MG63 (cell line): ENCODE measurements around the gene ASPSCR1. TPM values are rescaled to one million over a fixed set of nuclear protein-coding genes. Genes with fewer than 3 reads are reported as not detected.
A peak's percentile ranks its signal among the peaks of the same experiment; 100 is the strongest.

ENCODE experiments used
- DNase-seq: peaks from one replicate; pipeline ENCODE4 v3.0.0-alpha.2; 2020
- H3K27me3 ChIP-seq: fragments of 250-450 bp; sonication (Bioruptor Pico); 2 replicates; pipeline ENCODE4 v1.5.1; 2020; ENCODE audit warnings: mild to moderate bottlenecking, moderate library complexity
- H3K36me3 ChIP-seq: fragments of 250-450 bp; sonication (Bioruptor Pico); 2 replicates; pipeline ENCODE4 v1.5.1; 2020; ENCODE audit warnings: mild to moderate bottlenecking, moderate library complexity
- H3K4me3 ChIP-seq: fragments of 250-450 bp; sonication (Bioruptor Pico); 2 replicates; pipeline ENCODE4 v1.5.1; 2020; ENCODE audit warnings: mild to moderate bottlenecking, moderate library complexity
- H3K9me3 ChIP-seq: fragments of 250-450 bp; sonication (Bioruptor Pico); 2 replicates; pipeline ENCODE4 v1.5.1; 2020; ENCODE audit warnings: mild to moderate bottlenecking, moderate library complexity
- total RNA-seq: library from RNA; depleted of rRNA; stranded (reverse); fragments of >200 nt; shearing (Covaris generic); gene quantifications from 2 replicates; pipeline ENCODE4 v1.2.3, GENCODE V29; 2014; ENCODE audit warnings: low replicate concordance

ASPSCR1 gene
- total RNA-seq, 1 experiment from 2014 or later, result 78.0 TPM

DNA sequence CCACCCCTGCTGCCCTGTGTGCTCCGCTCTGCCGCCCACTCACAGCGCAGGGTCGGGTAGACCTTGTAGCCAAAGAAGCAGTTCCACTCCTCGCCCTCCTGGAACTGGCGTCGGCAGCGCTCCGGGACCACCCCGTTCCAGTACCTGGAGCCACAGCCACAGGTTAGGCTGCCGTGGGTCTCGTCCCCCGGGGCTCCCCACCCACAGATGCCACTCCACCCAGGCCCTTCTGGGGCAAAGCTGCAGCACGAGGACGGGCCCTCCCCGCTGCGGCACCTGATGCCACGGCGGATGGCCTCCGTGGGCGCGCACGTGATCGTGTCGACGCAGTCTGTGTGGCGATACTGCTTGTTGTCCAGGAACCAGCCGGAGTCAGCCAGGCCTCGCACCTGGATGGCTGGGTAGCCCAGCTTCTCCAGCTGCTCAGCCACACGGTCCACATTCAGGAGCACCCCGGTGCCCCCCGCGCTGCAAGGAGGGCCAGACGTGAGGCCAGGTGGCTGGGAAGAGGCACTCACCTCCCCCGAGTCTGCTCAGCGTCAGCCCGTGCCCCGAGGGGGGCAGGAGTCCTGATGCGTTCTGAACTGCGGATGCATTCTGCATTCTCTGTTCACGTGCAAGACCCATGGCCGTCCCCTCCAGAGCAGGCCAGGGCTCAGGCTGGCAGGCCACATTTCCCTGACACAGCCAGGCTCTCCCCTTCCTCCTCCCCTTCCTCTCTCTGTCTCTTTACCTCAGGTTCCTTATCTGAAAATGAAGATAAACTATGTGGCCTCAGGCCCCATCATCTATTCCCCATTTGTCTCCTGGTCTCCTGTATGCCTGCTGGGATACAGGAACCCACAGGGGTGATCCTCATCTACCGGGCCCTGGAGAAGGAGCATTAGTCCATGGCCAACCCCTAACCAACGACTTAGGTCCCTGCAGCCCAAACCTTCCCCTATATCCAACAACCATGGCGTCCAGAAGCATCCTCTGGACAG is 20.5 kb upstream of the ASPSCR1 start:
- H3K9me3 ChIP-seq, result no peaks in the 10 kb centered on the region
- H3K27me3 ChIP-seq, result peaks cover 17% of the 10 kb centered on the region
- no peaks in the 10 kb centered on the region for H3K36me3 ChIP-seq
- DNase-seq, result no peak
- no peak overlapping the region for H3K4me3 ChIP-seq

- no peak for DNase-seq
- H3K36me3 ChIP-seq, result no peaks in the 10 kb centered on the region
- peaks cover 17% of the 10 kb centered on the region for H3K27me3 ChIP-seq
- no peak overlapping the region for H3K4me3 ChIP-seq
- no peaks in the 10 kb centered on the region for H3K9me3 ChIP-seq
Measured at GRCh38 chr17:81957691-81958432, 19.6 kb upstream of the ASPSCR1 start.

- no peak for DNase-seq
- Histone ChIP-seq H3K27me3 (peaks cover 17% of the 10 kb centered on the region), H3K4me3 (no peak overlapping the region), H3K9me3 (no peaks in the 10 kb centered on the region), H3K36me3 (no peaks in the 10 kb centered on the region)
Measured at GRCh38 chr17:81958633-81959342, 18.6 kb upstream of the ASPSCR1 start.

- no peaks in the 10 kb centered on the region for H3K9me3 ChIP-seq
- H3K4me3 ChIP-seq, result peak overlapping the region; percentile 24
- H3K27me3 ChIP-seq, result peaks cover 17% of the 10 kb centered on the region
- peak; percentile 53 for DNase-seq
- no peaks in the 10 kb centered on the region for H3K36me3 ChIP-seq
Measured at GRCh38 chr17:81959362-81960129, 17.9 kb upstream of the ASPSCR1 start.

DNA sequence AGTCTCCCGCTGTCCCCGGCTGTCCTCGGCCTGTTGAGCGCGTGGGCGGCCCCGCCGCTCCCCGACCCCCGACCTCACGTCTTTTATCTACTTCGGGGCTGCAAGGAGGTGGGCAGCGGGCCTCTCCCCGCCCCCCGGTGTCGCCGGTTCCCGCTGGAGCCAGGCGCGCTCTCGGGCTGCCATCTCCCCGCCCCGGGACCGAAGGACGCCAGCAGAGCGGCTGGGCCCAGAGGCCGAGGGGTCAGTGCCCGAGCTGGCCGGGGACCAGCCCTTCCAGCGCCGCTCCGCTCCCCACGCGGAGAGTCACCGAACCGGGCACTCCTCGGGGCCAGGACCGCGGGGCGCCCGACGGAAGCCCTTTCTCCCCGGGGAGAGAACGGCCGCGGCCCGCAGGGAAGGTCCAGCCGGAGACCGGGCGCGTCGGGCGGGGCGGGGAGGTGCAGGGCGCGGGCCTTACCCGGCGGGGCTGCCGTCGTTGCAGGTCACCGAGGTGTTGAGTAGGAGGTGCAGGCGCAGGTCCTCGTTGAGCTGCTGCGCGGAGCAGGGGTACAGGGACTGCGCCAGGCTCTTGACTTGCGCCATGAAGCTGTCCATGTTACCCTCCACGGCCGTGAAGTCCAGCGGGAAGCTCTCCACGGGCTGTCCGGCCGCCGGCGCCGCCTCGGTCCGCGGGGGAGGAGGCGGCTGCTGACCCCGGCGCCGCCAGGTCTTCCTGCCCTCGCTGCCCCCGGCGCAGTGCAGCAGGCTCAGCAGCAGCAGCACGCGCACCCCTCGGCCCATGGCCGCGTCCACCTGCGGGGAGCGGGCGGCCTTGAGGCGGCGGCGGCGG is 17.1 kb upstream of the ASPSCR1 start:
- peaks cover 17% of the 10 kb centered on the region for H3K27me3 ChIP-seq

DNA sequence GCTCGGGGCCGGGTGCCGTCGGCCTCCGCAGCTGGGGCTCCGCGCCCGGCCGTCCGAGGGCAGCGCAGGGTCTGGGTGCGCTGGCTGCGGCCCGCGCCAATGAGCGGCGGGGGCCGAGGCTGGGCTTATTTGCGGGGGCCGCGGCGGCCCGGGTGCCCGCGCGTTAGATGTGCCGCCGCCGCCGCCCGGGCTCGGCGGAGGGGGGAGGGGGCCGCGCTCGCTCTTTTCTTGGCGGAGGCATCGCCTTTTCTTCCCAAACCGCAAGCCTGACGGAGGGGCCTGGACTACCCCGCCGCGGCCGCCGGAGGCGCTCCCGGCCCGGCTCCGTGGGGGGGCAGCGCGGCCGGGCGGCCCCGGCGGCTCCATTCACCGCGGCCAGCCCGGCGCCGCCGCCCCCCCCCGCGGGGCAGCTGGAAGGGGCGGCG is 16.3 kb upstream of the ASPSCR1 start, which contains the start of gene NOTUM:
TSS of gene NOTUM (minus strand) at position 101 of the 425 bp plus-strand sequence. CDS start 278 bp downstream, outside the sequence.
- Histone ChIP-seq H3K9me3 (no peaks in the 10 kb centered on the region), H3K36me3 (no peaks in the 10 kb centered on the region), H3K4me3 (peak within 1 kb of the TSS; percentile 24), H3K27me3 (peaks cover 17% of the 10 kb centered on the region)
- peak; percentile 65 for DNase-seq

More for the DNA sequence above, 17.1 kb upstream of the ASPSCR1 start:
- no peaks in the 10 kb centered on the region for H3K36me3 ChIP-seq
- H3K9me3 ChIP-seq, result no peaks in the 10 kb centered on the region
- peak; percentile 14 for DNase-seq
- peak overlapping the region; percentile 24 for H3K4me3 ChIP-seq

DNA sequence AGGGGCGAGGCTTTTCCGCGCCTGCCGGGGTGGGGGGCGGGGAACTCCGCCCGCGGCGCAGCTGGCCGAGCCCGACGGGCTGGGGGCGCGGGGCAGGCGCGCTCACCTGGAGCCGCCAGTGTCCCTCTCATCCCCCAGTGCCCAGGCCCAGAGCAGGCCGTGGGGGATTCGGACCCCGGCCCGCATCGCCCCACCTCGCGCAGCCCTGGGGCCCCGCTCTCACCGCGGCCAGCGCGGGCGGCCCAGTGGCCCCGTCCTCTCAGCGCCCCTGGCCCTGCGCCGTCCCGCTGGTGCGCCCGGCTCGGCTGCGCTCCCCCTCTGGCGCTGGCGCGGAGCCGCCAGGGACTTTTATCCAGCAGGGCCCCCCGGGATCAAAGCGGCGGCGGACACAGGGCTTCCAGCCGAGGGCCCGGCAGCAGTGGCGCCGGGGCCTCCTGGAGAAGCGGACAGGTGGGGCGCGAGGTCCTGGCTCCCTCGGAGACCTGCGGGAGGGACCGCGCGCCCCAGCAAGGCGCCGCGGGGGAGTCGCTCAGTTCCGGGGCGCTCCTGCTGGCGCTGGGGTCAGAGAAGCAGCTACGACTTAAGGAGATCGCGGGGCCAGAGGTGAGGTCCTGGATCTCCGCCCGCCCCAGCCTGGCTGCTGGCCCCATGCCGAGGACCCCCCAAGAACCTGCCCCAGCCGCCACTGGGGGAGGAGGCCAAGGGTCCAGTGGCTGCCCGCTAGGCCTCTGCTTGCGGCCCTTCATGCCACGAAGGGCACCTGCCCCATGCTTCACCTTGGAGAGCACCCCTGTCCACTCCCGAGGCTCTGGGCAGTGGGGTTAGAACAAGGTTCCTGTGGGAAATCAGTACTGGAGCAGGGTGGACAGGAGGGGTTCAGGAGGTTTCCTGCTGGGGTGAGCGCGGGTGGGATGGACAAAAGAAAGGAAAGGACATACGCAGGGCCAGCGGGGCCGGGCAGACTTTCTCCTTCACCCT is 15.6 kb upstream of the ASPSCR1 start:
- DNase-seq, result no peak
- Histone ChIP-seq H3K9me3 (no peaks in the 10 kb centered on the region), H3K27me3 (peaks cover 17% of the 10 kb centered on the region), H3K36me3 (no peaks in the 10 kb centered on the region), H3K4me3 (no peak overlapping the region)

GRCh38 chr17:81962499-81963441 is 14.7 kb upstream of the ASPSCR1 start:
- Histone ChIP-seq H3K4me3 (no peak overlapping the region), H3K27me3 (peaks cover 17% of the 10 kb centered on the region), H3K36me3 (no peaks in the 10 kb centered on the region), H3K9me3 (no peaks in the 10 kb centered on the region)
- DNase-seq, result no peak

DNA sequence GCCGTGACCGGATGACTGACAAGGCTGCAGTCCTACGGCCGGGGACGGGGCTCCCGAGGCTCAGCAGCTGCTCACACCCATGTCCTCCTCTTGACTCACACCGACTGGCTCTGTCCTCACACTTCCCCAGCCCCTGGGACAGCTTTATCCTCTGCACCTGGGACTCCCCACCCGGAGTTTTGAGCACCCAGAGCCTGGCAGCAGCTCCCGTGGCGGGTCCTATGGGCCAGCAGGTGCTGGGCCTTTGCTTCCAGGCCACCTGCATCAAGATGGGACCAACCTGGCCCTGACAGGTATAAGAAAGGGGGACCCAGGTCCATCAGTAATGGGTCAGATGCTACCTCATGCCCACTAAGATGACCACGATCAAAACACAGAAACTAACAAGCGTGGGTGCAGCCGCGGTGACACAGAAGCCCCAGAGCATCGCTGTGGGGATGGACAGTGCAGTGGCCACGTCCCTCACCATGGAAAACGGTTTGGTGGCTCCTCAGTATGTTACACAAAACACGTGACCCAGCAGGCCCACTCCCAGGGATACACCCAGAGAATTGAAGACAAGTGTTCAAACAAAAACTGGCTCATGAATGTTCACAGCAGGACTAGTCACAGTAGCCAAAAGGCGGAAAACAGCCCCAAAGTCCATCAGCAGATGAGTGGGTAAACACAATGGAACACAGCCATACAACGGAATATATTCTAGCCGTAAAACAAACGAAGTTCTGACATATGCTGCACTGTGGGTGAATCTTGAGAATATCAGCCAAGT is 13.2 kb upstream of the ASPSCR1 start:
- no peak for DNase-seq
- H3K36me3 ChIP-seq, result no peaks in the 10 kb centered on the region

GRCh38 chr17:81966343-81967243 is 10.8 kb upstream of the ASPSCR1 start:
- Histone ChIP-seq H3K27me3 (no peaks in the 10 kb centered on the region), H3K9me3 (peaks cover 2% of the 10 kb centered on the region; the same call in 1 of the 2 replicates), H3K4me3 (no peak overlapping the region), H3K36me3 (no peaks in the 10 kb centered on the region)
- DNase-seq, result no peak

More for the DNA sequence above, 13.2 kb upstream of the ASPSCR1 start:
- H3K27me3 ChIP-seq, result peaks cover 11% of the 10 kb centered on the region
- no peaks in the 10 kb centered on the region for H3K9me3 ChIP-seq
- no peak overlapping the region for H3K4me3 ChIP-seq

DNA sequence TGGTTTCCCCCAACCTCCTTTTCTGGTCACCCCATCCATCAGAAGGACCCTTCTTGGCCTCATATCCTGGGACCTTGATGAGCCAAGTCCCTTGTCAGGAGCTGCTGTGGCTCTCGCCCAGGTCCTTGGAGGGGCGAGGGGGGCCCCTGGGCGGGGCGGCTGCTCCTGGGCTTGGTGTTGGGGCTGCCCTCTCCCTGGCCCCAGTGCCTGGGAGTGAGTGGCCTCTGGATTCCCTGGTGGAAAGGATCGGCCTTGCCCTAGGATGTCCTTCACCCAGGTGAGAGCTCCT is 10.2 kb upstream of the ASPSCR1 start:
- no peak for DNase-seq
- Histone ChIP-seq H3K4me3 (no peak overlapping the region), H3K9me3 (peaks cover 4% of the 10 kb centered on the region), H3K27me3 (no peaks in the 10 kb centered on the region), H3K36me3 (no peaks in the 10 kb centered on the region)
